HepG2 (cell line): Measurements from ENCODE around the gene PRKN. TPM values are rescaled to one million over a fixed set of nuclear protein-coding genes. Genes with fewer than 3 reads are reported as not detected.

ENCODE experiments used
- CEBPB ChIP-seq: IDR thresholded peaks from 2 replicates; pipeline ENCODE4 v1.6.1; 2011; ENCODE audit warnings: low read depth, low read length, improper control_type of control experiment, borderline replicate concordance
- CREB1 ChIP-seq, 2 experiments: fragments of 450-650 bp in 1 of 2; IDR thresholded peaks; 2 replicates each; pipeline ENCODE4 v1.6.1; 2016 to 2017; ENCODE audit warnings: control low read depth in 1 of 2, mild to moderate bottlenecking in 1 of 2, missing compliant biosample characterization in 1 of 2, missing genetic modification characterization in 1 of 2
- ELF3 ChIP-seq: IDR thresholded peaks from 2 replicates; pipeline ENCODE4 v1.6.1; 2016; ENCODE audit warnings: missing genetic modification reagents, missing compliant biosample characterization
- GATAD2A ChIP-seq: IDR thresholded peaks from 2 replicates; pipeline ENCODE4 v1.6.1; 2016
- GMEB2 ChIP-seq: IDR thresholded peaks from 2 replicates; pipeline ENCODE4 v1.6.1; 2016; ENCODE audit warnings: missing biosample characterization, missing genetic modification reagents, low read depth
- KDM4B ChIP-seq: sonication (generic); formaldehyde crosslinking; IDR thresholded peaks from 2 replicates; pipeline ENCODE4 v1.4.0; 2020; ENCODE audit warnings: missing genetic modification reagents
- PRMT3 ChIP-seq: sonication (generic); formaldehyde crosslinking; IDR thresholded peaks from 2 replicates; pipeline ENCODE4 v1.8.1; 2022; ENCODE audit warnings: low read depth, mild to moderate bottlenecking, moderate library complexity, missing genetic modification reagents, borderline replicate concordance
- RBFOX2 ChIP-seq: fragments of 200-400 bp; formaldehyde crosslinking; IDR thresholded peaks from 2 replicates; pipeline ENCODE4 v1.6.1; 2017; ENCODE audit warnings: low read depth, mild to moderate bottlenecking, low read length
- SNAI1 ChIP-seq: sonication (generic); formaldehyde crosslinking; IDR thresholded peaks from 2 replicates; pipeline ENCODE4 v1.5.0; 2020; ENCODE audit warnings: mild to moderate bottlenecking, missing genetic modification reagents, borderline replicate concordance
- STAT6 ChIP-seq: sonication (generic); formaldehyde crosslinking; IDR thresholded peaks from 2 replicates; pipeline ENCODE4 v1.4.0; 2020; ENCODE audit warnings: missing genetic modification reagents, mild to moderate bottlenecking, borderline replicate concordance
- YEATS2 ChIP-seq: sonication (generic); formaldehyde crosslinking; IDR thresholded peaks from 2 replicates; pipeline ENCODE4 v1.4.0; 2020; ENCODE audit warnings: missing genetic modification reagents, borderline replicate concordance
- ZBTB39 ChIP-seq: sonication (generic); formaldehyde crosslinking; IDR thresholded peaks from 2 replicates; pipeline ENCODE4 v1.5.0; 2020; ENCODE audit warnings: missing genetic modification reagents
- ZEB1 ChIP-seq: IDR thresholded peaks from 2 replicates; pipeline ENCODE4 v1.6.1; 2012; ENCODE audit warnings: mild to moderate bottlenecking, low read depth, inconsistent platforms; ENCODE audit not compliant: insufficient replicate concordance
- ZMYM4 ChIP-seq: sonication (generic); formaldehyde crosslinking; IDR thresholded peaks from 2 replicates; pipeline ENCODE4 v1.8.1; 2023; ENCODE audit warnings: mild to moderate bottlenecking, missing genetic modification reagents
- ZNF512B ChIP-seq: sonication (generic); formaldehyde crosslinking; IDR thresholded peaks from 2 replicates; pipeline ENCODE4 v1.5.1; 2020; ENCODE audit warnings: missing genetic modification reagents, mild to moderate bottlenecking, borderline replicate concordance
- ZNF546 ChIP-seq: sonication (generic); formaldehyde crosslinking; conservative IDR thresholded peaks from 2 replicates; pipeline ENCODE4 v1.8.1; 2023; ENCODE audit warnings: mild to moderate bottlenecking, missing genetic modification reagents
- polyA plus RNA-seq, 8 experiments: library from polyadenylated mRNA; depleted of rRNA in 3 of 8; stranded (reverse) in 7 of 8; unstranded in 1 of 8; fragments of >200 nt; fragmentation: Illumina TruSeq in 4 of 8; extraction: Trizol in 4 of 8; gene quantifications; 2 replicates each; pipeline versions ENCODE4 v1.2.1 to v1.2.3, GENCODE V29; 2011 to 2016; ENCODE audit warnings: low read depth in 4 of 8, missing spikeins in 1 of 8, mixed read lengths in 1 of 8; ENCODE audit not compliant: insufficient read depth in 1 of 8
- total RNA-seq, 5 experiments: library from RNA; depleted of rRNA; stranded (reverse); fragments of >200 nt; fragmentation: Illumina TruSeq; extraction: Trizol; gene quantifications; 2 replicates each; pipeline ENCODE4 v1.2.3, GENCODE V29; 2016; ENCODE audit warnings: low read depth in 1 of 5
- TF ChIP-seq, protein P1 (sequence below): sonication (generic); formaldehyde crosslinking; IDR thresholded peaks from 2 replicates; pipeline ENCODE4 v1.8.0; 2022; ENCODE audit warnings: missing genetic modification reagents, mild to moderate bottlenecking, borderline replicate concordance

PRKN gene
- total and polyA plus RNA-seq, 2 of the 13 experiments (the other 11 are each of a cell fraction or from before 2014, with no cell fraction given): 0.31 to 0.44 TPM

DNA sequence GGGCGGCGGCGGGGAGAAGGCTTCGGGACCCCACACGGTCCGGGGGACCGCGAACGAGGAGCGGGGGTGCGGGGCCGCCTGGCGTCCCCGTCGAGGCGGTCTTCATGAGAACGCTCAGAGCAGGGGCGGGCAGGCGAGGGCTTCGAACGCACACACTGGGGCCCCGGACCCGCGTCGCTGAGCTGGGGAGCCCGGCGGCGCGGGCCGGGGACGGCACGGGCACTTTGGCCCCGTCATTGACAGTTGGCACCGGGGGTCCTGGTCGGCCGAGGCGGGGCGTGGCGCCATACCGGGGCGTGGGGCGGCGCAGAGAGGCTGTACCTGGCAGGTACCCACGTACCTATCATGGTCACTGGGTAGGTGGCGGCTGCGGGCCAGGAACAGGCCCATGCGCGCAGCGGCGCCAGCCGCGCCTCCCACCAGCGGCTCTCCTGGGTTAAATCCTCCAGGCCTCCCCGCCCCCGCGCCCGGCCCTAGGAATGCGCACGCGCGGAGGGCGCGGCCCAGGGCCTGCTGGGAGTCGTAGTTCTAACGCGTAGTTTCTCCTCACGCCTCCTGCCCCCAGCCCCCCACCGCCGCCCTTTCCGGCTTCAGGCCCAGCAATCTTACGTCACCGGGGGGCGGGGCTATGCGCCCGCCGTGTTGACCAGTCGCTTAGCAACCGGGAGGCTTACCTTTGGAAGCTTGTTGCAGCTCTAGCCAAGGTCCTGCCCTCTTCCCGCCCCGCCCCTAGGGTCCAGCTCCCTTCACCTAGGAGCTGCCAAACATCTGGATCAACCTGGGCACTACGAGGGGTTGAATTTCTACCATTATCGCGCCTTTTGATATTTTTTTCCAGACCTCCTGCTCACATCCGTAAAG is at the start of gene PRKN, which contains the start of gene PACRG (continued):
- TF ChIP-seq YEATS2: peak; percentile 79; the same call in 1 of the 2 replicates
- TF ChIP-seq GATAD2A (CRISPR knock-in tag): peak; percentile 45; the same call in 1 of the 2 replicates
- no peak for TF ChIP-seq ZNF512B (CRISPR knock-in tag)
- peak; percentile 94 for TF ChIP-seq CREB1 (IDR thresholded peaks at IDR 0.05)
- peak; percentile 95 for TF ChIP-seq CREB1 (CRISPR knock-in tag; IDR thresholded peaks at IDR 0.05)
- peak; percentile 91 for TF ChIP-seq CEBPB
- TF ChIP-seq RBFOX2: peak; percentile 80
- TF ChIP-seq, protein P1, sequence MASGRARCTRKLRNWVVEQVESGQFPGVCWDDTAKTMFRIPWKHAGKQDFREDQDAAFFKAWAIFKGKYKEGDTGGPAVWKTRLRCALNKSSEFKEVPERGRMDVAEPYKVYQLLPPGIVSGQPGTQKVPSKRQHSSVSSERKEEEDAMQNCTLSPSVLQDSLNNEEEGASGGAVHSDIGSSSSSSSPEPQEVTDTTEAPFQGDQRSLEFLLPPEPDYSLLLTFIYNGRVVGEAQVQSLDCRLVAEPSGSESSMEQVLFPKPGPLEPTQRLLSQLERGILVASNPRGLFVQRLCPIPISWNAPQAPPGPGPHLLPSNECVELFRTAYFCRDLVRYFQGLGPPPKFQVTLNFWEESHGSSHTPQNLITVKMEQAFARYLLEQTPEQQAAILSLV (CRISPR knock-in tag): no peak; the same call in 1 of the 2 replicates
- TF ChIP-seq STAT6 (CRISPR knock-in tag): peak; percentile 93; the same call in 1 of the 2 replicates
- peak; percentile 70; the same call in 1 of the 2 replicates for TF ChIP-seq SNAI1 (CRISPR knock-in tag)
- peak; percentile 87 for TF ChIP-seq ELF3
- peak; percentile 83 for TF ChIP-seq ZMYM4
- no peak for TF ChIP-seq GMEB2
- TF ChIP-seq ZEB1: peak; percentile 87
- no peak for TF ChIP-seq ZBTB39 (CRISPR knock-in tag)
- TF ChIP-seq PRMT3 (CRISPR knock-in tag): no peak; the same call in 1 of the 2 replicates
- TF ChIP-seq ZNF546: peak; percentile 69
- no peak; the same call in 1 of the 2 replicates for TF ChIP-seq KDM4B (CRISPR knock-in tag)
